Thoracic aorta (tissue), 2 donors: ENCODE measurements around the gene FAM131C. TPM values are rescaled to one million over a fixed set of nuclear protein-coding genes. Genes with fewer than 3 reads are reported as not detected.
A peak's percentile ranks its signal among the peaks of the same experiment; 100 is the strongest.
"Not testable (repeated sequence)": the region's sequence is repeated elsewhere in the genome, so short reads cannot be mapped to it uniquely, and the experiment has no call there.

Experiments
- ATAC-seq: fragments of 150-250 bp; one replicate; pipeline ENCODE4 v1.8.0; 2017; ENCODE audit warnings: low read depth; ENCODE audit not compliant: insufficient number of reproducible peaks, low FRiP score
- DNase-seq: peaks from one replicate; pipeline ENCODE4 v3.0.0-alpha.2; 2020; ENCODE audit warnings: low spot score
- H3K27ac ChIP-seq, 2 donors: fragments of 200-600 bp; sonication (generic); 1 replicate in 1 of 2; 2 replicates in 1 of 2; pipeline ENCODE4 v1.5.1; 2016; ENCODE audit warnings: mild to moderate bottlenecking in 2 of 2, moderate library complexity in 2 of 2
- H3K27me3 ChIP-seq: fragments of 200-600 bp; sonication (generic); replicated peaks from 2 replicates; pipeline ENCODE4 v1.6.0; 2016; ENCODE audit warnings: mild to moderate bottlenecking; ENCODE audit not compliant: insufficient read depth
- H3K36me3 ChIP-seq: fragments of 200-600 bp; sonication (generic); one replicate; pipeline ENCODE4 v1.5.1; 2016
- H3K4me1 ChIP-seq, 2 donors: fragments of 200-600 bp; sonication (generic); 1 replicate in 1 of 2; 2 replicates in 1 of 2; pipeline versions ENCODE4 v1.5.1 to v1.6.0; 2016; ENCODE audit warnings: low read depth in 2 of 2, mild to moderate bottlenecking in 1 of 2; ENCODE audit not compliant: control insufficient read depth in 1 of 2
- H3K4me3 ChIP-seq: fragments of 200-600 bp; sonication (generic); 2 replicates; pipeline ENCODE4 v1.5.1; 2016; ENCODE audit warnings: mild to moderate bottlenecking
- H3K9me3 ChIP-seq: fragments of 200-600 bp; sonication (generic); 2 replicates; pipeline ENCODE4 v1.5.1; 2016
- CTCF ChIP-seq: fragments of 200-600 bp; sonication (generic); IDR thresholded peaks from one replicate; pipeline ENCODE4 v1.5.1; 2019; ENCODE audit warnings: antibody characterized with exemption
- total RNA-seq, 2 donors: library from RNA; depleted of rRNA; stranded (reverse); fragments of >200 nt; gene quantifications; one replicate each; pipeline versions ENCODE4 v1.1.0 to v1.2.3, GENCODE V29; 2016

Gene FAM131C
- total RNA-seq, 2 donors from 2014 or later, result not detected

- no peaks in the 10 kb centered on the region for H3K36me3 ChIP-seq
- DNase-seq (peak; percentile 62), ATAC-seq (no peak)
- peak; percentile 94 for TF ChIP-seq CTCF
- H3K4me3 ChIP-seq, result no peak overlapping the region
- H3K27me3 ChIP-seq, result no peaks in the 10 kb centered on the region
- no peaks in the 10 kb centered on the region for H3K9me3 ChIP-seq
- H3K27ac ChIP-seq, result no peak overlapping the region
- no peaks in the 10 kb centered on the region for H3K4me1 ChIP-seq
These were observed 17.6 kb downstream of the FAM131C start for GRCh38 chr1:16055613-16056520.

GRCh38 chr1:16054598-16055540 is 18.6 kb downstream of the FAM131C start:
- no peaks in the 10 kb centered on the region for H3K9me3 ChIP-seq
- no peaks in the 10 kb centered on the region for H3K4me1 ChIP-seq
- H3K4me3 ChIP-seq, result no peak overlapping the region
- DNase-seq, result no peak
- no peaks in the 10 kb centered on the region for H3K27me3 ChIP-seq
- no peak overlapping the region for H3K27ac ChIP-seq
- no peak for ATAC-seq
- no peak for TF ChIP-seq CTCF
- no peaks in the 10 kb centered on the region for H3K36me3 ChIP-seq

GRCh38 chr1:16053781-16054502 is 19.5 kb downstream of the FAM131C start:
- no peak for DNase-seq

GRCh38 chr1:16051949-16052348 is 21.5 kb downstream of the FAM131C start:
- H3K4me1 ChIP-seq, H3K4me3 ChIP-seq, H3K27ac ChIP-seq, H3K9me3 ChIP-seq, H3K36me3 ChIP-seq, DNase-seq, H3K27me3 ChIP-seq, ATAC-seq: not testable (repeated sequence)

More at GRCh38 chr1:16053781-16054502, 19.5 kb downstream of the FAM131C start:
- H3K27me3 ChIP-seq, result no peaks in the 10 kb centered on the region
- no peak overlapping the region for H3K27ac ChIP-seq
- no peak overlapping the region for H3K4me3 ChIP-seq
- peaks cover 0 to 2% of the 10 kb centered on the region in 2 donors for H3K4me1 ChIP-seq
- TF ChIP-seq CTCF, result no peak
- no peak for ATAC-seq
- no peaks in the 10 kb centered on the region for H3K36me3 ChIP-seq
- no peaks in the 10 kb centered on the region for H3K9me3 ChIP-seq

- peaks cover 0 to 8% of the 10 kb centered on the region in 2 donors for H3K4me1 ChIP-seq
- DNase-seq, result no peak
- no peaks in the 10 kb centered on the region for H3K27me3 ChIP-seq
- no peak for TF ChIP-seq CTCF
- H3K4me3 ChIP-seq, result no peak overlapping the region
- no peaks in the 10 kb centered on the region for H3K9me3 ChIP-seq
- no peak for ATAC-seq
- no peaks in the 10 kb centered on the region for H3K36me3 ChIP-seq
- no peak overlapping the region for H3K27ac ChIP-seq
These were observed 22.4 kb downstream of the FAM131C start for GRCh38 chr1:16051039-16051438.
